Measurements from ENCODE around the gene LACRT. TPM values are rescaled to one million over a fixed set of nuclear protein-coding genes. Genes with fewer than 3 reads are reported as not detected.

LACRT gene
- total RNA-seq, 2 donors from 2014 or later, result not detected

DNA sequence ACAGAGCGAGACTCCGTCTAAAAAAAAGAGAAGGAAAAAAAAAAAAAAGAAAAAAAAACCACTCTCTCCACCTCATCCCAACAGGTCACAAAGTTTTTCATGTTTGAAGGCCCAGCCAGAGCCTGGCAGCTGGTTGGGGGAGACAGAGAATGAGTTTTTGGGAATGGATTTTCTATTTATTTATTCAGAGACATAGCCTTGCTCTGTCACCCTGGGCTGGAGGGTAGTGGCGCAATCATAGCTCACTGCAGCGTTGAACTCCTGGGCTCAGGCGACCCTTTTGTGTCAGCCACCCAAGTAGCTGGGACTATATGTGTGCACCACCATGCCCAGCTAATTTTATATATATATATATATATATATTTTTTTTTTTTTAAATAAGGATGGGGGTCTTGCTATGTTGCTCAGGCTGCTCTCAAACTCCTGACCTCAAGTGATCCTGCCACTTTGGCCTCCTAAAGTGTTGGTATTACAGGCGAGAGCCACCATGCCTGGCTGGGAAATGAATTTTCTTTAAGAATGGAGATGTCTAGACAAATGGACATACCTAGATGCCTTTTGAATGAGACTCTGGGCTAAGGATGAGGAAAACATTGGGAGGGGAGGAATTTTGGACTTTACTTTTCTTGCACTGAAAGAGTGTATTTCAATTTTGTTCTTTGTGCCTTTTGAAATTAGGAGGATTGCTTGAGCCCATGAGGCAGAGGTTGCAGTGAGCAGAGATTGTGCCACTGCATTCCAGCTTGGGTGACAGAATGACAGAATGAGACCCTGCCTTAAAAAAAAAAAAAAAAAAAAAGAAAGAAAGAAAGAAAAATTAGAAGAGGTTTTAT, 29.3 kb downstream of the LACRT start:
- no peak for DNase-seq
- intact Hi-C loops (cut with DNase I), result no loop called here

DNA sequence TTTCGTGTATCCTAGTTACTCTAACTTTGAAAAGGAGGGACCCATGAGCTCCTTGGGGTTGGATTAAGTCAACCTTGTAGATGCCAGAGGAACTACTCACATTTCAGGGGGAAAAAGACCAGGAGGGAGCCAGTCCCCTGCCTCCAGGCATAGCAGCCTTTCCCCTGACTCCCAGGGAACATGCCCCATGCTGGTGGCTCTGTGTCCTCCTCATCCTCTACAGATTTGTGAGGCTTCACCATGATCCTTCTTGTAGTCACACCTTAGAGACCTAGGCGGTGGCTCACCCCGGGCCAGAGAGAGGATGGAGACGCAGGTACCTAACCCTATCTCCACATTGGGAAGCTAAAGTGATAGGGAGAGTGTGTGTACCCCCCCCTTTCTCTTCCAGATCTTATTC, 30.3 kb downstream of the LACRT start:
- intact Hi-C loops (cut with DNase I), result no loop called here
- ATAC-seq, result no peak
- no peak for DNase-seq

More for the DNA sequence above, 29.3 kb downstream of the LACRT start:
- ATAC-seq, result no peak

DNA sequence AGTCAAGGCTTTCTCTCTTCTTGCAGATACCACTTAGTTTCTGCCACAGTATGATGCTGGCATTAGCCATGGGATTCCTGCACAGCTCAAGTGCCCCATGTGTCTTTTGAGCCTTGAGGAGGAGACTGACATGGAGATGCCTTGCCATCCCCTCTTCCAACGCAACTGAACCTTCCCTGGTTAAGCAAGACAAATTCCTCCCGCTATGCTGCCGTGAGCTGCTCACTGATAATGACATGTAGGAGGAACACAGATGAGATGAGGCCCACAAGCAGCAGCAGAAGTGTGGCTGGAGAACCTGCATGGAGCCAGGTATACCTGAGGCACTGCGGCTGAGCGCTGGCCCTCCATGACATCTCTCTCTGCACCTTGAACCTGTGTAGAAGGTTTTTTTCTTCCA, 30.8 kb downstream of the LACRT start:
- intact Hi-C loops (cut with DNase I), result no loop called here
- DNase-seq, result no peak
- no peak for ATAC-seq

DNA sequence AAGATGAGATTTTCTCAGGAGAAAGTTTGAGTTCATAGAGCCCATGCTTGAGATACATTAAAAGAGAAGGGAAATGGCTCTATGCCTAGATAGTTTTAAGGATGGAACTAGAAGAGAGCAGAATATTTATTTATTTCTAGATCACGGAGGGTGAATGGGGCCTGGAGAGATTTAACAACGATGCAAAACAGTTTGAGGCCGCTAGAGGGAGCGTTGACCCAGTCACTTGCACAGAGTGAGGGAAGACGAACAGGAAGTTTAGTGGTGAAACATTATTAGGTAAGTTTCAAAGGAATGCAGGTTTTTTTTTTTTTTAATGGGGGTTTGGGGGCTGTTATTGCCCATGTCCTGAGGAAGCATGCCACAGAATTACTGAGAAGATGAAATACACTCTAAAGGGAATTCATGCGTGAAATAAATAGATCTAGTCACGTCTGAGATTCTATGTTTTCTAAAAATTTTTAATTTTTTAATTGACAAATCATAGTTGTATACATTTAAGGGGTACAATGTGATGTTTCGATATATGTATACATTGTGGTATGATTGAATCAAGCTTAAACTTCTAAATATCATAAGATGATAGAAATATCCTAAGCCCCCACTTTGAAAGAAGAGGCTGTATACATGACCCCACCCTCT, 31.4 kb downstream of the LACRT start:
- ATAC-seq, result peak; percentile 84 to 87
- intact Hi-C loops (cut with DNase I), result no loop called here
- DNase-seq, result peak; percentile 41

DNA sequence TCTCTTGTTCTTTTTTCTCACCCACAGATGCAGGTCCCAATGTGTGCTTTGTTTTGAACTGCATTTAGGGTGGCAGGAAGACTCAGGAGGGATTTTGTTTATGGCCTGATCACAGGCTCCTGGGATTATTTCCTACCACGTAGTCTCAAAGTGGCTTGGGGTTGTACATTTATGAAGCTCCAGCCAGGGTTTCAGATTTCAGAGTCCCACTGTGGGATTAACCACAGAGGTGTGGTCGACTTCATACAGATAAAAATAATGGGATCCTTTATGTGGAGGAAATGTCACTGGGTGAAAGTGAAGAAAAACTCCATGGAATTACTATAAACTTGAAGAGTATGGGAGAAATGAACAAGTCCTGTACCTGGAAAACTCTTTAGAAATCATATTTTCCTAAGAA, 32.0 kb downstream of the LACRT start:
- no peak for ATAC-seq
- intact Hi-C loops (cut with DNase I), result no loop called here
- DNase-seq, result no peak

DNA sequence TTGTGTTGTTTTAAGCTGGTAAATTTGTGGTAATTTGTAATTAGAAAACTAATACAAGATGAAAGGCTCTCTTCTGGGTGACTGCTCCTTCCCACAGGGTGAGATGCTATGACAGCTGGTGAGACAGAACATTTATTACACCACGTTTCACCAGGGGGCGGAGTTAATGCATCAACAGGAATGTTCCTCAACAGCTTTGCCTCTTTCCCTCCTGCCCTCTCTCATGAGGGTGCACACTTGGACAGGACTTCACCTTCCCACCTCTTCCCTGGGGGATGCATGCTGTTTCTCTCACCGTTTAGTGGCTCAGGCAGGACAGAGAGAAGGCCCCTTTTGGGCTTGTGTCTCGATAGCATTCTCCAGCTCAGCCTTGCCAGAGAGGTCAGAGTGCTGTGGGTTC, 32.9 kb downstream of the LACRT start:
- ATAC-seq, result peak in 1 of 2 donors; percentile 50
- intact Hi-C loops (cut with DNase I), result no loop called here
- no peak for DNase-seq

DNA sequence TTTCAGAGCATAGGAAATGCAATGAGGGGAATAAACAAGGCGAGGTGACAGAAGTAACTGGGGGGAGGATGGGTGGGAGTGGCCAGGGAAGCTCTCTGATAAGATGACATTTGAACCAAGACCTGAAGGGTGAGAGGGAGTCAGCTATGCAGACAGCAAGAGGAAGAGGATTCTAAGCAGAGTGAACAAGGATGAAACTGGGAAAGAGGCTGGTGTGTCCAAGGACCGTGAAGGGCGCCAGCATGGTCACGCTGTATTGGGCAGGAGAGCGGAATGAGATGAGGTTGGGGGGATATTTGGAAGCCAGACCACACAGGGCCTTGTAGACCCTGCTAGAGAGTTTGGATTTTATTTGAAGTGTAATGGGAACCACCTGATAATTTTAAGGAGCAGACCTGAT, 35.7 kb downstream of the LACRT start:
- intact Hi-C loops (cut with DNase I), result no loop called here
- no peak for ATAC-seq
- DNase-seq, result no peak

DNA sequence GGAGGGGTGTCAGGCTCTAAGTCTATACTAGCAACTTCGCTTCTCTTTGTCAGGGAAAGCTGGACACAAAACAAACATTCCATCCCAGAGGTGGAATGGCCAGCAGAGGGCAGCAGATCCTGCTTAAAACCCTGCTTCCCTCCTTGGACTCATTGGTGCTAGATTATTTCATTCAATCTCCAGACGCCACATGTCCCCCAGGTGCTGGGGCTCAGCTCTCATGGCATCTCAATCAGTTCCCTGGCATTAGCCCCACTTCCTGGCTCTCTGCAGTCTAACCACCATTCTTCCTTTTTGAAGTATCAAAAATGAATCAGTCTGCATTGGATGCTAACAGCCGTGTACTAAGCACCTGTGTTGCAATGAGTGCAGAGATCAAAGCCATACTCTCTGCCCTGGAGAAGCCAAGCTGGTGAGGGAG, 38.2 kb downstream of the LACRT start:
- DNase-seq (peak; percentile 65), ATAC-seq (peak; percentile 61 to 65)
- intact Hi-C loops (cut with DNase I), result no loop called here

DNA sequence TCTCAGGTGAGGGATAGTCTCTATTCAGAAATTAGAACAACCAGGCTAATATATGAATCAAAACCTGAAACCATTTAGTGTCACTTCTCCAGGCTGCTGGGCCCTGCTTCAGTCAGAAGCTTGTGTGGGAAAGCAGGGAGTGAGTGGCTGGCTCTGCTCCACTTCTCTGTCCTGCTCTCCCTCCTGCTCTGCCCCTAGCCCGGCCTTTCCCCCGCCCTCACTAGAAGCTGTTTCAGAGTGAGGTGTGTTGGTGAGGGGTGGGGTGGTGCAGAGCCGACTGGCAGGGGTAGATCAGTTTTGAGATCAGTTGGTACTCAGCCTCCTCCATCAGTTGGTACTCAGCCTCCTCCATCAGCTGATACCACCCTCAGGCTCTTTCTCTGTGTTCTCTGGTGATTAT, 39.2 kb downstream of the LACRT start:
- ATAC-seq (no peak), DNase-seq (no peak)
- intact Hi-C loops (cut with DNase I), result no loop called here

DNA sequence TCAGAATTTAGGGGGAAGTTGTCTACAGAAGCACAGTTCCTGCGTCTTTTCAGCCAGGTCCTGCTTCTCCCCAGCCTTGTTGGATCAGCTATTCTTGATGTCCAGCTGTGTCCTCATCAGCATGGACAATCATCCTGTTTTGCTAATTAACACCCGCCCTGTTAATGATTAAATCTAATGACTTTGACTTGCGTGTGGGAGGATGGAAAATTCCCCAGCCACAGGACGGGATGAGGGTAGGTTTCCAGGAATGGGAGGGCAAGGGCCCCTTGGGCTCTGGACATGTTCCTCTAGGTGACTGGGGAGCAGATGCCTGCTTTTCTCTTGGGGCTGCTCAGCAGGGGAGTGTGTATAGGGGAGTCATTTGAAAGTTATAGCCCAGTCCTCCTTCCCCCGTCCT, 41.0 kb downstream of the LACRT start:
- ATAC-seq, result no peak
- intact Hi-C loops (cut with DNase I), result no loop called here

DNA sequence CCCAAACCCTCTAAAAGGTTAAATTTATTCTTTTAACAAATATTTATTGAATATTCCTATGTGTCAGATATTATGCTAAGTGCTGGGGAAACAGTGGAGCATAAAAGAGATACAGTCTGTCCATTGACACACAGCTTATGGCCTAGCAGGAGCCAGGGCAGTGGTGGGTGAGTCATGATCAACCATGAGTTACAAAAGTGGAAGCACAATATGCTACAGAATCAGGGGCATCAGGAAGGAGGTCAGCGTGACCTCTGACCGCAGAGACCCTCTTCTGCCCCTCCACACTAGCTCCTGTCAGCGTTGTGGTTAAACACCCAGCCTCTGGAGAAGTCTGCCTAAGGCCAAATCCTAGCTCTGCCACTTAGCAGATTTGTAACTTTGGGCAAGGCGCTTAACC, 41.6 kb downstream of the LACRT start:
- no peak for ATAC-seq
- intact Hi-C loops (cut with DNase I), result no loop called here
- DNase-seq, result no peak

More for the DNA sequence above, 41.0 kb downstream of the LACRT start:
- no peak for DNase-seq

DNA sequence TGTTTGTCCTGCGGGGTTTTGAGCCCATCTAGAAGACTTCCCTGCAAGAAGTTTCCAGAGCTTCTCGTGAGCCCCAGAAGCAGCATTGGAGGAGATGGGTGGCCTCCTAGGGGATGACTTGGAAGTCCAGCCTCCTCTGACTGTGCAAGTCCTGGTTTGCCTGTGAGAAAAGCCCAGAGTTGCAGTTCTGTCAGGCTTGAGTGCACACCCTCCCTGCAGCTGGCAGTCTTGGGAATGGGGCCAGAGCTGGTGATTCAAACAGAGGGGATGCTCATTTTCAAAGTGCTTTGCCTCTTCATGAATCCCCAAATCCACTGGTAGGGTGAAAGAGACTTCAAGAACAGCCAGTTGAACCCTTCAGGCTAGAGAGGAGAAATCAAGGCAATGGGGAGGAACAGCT, 42.4 kb downstream of the LACRT start:
- ATAC-seq (no peak), DNase-seq (no peak)
- intact Hi-C loops (cut with DNase I), result no loop called here

DNA sequence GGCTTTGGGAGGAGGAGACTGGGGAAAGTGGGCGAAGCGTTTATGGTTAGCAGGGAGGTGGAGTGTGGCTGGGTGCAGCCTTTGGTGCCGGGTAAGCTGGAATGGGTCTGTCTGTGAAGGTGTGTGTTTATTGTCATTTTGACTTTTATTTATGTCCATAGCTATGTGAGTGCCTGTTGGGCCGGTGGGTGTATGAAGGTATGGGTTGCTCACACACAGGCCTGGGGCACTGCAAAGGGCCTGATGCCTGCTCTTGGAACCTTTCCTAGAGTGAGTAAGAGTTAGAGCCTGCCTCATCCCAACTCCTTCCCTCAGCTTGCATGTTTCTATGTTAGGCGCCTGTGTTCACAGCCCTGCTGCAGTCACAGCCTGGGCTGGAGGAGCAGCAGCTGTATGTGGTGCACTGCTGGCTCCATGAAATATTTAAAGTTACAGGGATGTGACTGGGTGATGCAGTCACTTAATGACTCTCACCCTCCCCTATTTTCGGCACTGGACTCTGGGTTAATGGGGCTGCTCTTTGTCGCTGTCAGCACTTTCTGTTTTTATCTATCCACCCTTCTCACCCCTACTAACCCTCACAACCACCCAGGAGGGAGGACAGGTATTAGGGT, 43.6 kb downstream of the LACRT start:
- intact Hi-C loops (cut with DNase I), result no loop called here
- peak; percentile 48 to 61 for ATAC-seq
- DNase-seq, result no peak

DNA sequence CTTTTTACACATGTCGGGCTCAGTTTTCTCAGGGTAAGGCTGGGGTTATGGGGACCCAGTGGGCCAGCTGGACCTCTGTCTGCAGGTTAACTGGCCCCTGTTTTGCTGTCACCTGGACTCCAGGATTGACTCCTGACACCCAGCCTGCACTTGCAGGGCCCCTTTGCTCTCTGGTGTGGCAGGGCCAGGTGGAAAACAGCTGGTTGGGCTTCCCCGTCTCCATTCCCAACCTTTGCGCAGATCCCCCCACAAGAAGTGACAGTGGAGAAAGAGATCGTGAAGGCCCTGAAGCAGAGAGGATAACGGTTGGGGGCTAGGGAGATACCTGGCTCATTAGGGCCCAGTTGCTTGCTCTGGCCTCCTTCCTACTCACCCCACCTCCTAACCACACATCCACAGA, 44.7 kb downstream of the LACRT start:
- no peak for ATAC-seq
- intact Hi-C loops (cut with DNase I), result no loop called here
- DNase-seq, result no peak

DNA sequence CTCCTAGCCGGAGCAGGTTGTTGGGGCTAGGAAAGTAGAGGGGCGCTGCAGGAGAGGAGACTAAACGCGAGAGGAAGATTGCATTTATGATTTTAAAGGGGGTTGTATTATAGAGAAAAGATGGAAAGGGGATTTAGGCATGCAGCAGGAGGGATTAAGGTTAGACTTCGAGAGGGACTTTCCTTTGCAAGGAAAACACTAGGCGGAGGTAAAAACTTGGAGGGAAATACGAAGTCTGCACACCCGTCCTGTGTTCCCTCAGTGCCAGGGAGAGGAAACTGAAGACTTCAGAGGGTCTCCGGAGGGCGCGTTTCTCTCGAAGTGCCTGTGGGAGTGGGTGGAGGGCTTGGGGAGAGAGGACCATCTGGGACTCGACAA, 45.8 kb downstream of the LACRT start:
- intact Hi-C loops (cut with DNase I), result no loop called here
- ATAC-seq, result no peak
- no peak for DNase-seq

DNA sequence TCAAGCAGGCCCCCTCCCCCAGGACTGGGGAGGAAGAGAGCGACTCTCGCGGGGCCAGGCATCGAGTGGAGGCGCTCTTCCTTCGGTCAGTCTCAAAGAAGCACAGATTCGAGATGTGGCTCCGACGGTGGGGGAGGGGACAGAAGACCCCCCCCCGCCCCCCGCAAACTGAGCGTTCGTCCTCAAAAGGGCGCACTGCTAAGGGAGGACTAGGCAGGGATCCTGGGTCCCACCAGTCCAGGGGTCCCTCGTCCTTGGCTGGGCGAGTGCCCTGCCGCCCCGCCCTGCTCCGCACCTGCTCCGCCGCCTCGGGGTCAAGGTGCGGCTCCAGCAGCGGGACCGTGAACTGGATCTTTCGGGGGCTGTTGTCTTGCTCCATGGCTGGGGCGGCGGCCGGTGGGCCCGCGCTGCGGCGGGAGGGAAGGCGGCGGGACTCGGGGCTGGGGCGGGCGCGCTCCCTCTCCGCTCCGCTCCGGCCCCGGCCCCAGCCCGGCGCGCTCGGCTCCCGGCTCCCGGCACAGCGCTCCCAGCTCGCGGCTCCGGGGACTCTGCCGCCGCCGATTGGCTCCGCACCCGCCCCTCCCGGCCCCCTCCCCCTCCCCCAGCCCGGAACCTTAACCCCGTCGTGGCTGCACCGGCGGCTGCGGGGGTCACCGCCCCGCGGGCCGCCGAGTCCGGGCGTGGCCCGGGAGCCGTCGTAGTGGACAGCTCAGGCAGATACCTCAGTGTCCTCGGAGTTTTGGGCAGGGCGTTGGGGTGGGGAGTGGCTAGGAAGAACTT, 46.4 kb downstream of the LACRT start, which contains the start of gene PPP1R1A:
Gene PPP1R1A (minus strand): TSS at position 550 of the 780 bp plus-strand sequence. CDS start 171 bp downstream, at position 379.
- intact Hi-C loops (cut with DNase I), result no loop called here
- peak; percentile 63 to 69 for ATAC-seq
- peak; percentile 37 for DNase-seq

DNA sequence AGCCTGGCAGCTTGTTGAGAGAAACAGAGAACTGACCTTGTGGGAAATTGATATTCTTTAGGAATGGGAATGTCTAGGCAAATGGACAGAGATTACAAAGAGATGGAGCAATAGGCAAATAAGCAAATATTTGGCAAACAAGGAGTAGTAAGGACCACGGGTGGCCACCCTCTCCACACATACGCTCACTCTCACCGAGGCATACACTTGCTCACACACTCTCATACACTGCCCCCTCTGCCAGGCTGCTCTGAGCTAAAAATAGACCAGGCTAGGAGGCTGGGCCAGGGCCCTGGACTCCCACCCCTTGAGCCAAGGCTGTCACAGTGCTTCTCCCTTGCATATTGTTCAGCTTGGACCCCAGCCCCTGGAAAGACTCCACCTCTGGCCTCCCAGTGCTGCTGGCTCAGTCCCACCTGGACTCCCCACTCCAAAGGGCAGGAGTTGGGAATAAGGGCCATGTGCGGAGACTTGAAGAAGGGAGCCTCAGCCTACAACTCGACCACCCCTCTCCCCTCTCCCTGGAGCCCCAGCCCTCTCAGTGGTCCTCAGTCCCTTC, 47.3 kb downstream of the LACRT start:
- peak; percentile 78 to 80 for ATAC-seq
- intact Hi-C loops (cut with DNase I), result no loop called here
- peak; percentile 44 for DNase-seq

DNA sequence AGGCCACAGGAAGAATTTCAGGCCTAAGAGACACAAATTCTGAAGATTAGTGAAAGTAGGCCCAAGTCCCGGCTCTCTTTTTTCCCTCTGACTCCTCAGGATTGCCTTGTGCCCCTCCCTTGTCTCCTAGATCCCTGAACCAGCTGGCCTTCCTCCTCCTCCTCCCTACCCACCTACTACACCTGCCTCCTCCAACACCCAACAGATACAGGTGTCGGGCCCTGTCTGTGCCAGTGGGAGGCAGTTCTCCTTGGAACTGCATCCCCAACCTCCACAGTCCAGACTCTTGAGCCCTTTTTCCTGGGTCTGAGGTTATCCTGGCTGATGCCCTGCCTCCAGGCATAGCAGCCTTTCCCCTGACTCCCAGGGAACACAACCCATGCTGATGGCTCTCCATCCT, 48.1 kb downstream of the LACRT start:
- DNase-seq, result no peak
- ATAC-seq, result no peak
- intact Hi-C loops (cut with DNase I), result no loop called here

DNA sequence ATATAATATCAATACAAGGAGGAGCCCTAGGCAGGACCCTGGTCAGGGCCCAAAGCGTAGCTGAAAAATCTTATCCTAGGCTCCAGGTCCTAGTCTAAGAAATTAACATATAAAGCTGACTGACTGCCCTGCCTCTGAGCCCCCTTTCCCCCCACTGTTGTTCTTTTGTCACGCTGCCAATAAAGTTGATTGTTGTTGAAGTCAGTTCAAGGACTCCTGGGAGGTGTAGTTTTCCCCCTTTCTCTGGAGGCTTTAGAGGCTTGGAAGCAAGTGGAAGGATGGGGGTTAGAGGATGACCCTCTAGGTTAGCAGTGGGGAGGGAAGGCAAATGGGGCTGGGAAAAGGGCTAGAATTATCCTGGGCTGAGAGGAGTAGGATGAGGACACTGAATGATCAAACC, 49.5 kb downstream of the LACRT start:
- ATAC-seq, result no peak
- intact Hi-C loops (cut with DNase I), result no loop called here
- DNase-seq, result no peak
